GM21576 (cell line): ENCODE measurements around the gene IER5.

Source experiments
- ATAC-seq: cut with Tn5 transposase; IDR thresholded peaks from one replicate; pipeline ENCODE4 v1.9.1; 2021; ENCODE audit warnings: mild to moderate bottlenecking, moderate library complexity; ENCODE audit not compliant: unreplicated experiment

The IER5 gene

GRCh38 chr1:181095763-181096184 is 7.3 kb downstream of the IER5 start:
- ATAC-seq, result no peak

DNA sequence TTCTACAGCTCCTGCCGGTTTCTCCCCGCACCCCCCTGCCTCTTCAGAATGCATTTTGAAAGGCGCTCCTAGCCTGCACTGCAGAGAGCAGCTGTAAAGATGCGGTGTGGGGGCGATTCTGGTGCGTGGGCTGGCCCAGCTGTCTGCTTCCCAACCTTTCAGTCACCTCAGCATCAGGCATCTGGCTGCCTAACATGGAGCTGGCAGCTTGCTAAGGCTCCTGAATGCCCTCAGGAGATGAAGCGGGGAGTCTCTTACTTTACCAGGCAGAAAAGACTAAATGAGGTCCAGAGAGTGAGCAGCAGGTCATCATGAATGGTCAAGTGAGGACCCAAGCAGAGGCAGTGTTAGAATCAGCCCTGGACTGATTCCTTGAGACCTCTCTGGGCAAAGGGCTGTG is 8.7 kb downstream of the IER5 start:
- ATAC-seq, result no peak

DNA sequence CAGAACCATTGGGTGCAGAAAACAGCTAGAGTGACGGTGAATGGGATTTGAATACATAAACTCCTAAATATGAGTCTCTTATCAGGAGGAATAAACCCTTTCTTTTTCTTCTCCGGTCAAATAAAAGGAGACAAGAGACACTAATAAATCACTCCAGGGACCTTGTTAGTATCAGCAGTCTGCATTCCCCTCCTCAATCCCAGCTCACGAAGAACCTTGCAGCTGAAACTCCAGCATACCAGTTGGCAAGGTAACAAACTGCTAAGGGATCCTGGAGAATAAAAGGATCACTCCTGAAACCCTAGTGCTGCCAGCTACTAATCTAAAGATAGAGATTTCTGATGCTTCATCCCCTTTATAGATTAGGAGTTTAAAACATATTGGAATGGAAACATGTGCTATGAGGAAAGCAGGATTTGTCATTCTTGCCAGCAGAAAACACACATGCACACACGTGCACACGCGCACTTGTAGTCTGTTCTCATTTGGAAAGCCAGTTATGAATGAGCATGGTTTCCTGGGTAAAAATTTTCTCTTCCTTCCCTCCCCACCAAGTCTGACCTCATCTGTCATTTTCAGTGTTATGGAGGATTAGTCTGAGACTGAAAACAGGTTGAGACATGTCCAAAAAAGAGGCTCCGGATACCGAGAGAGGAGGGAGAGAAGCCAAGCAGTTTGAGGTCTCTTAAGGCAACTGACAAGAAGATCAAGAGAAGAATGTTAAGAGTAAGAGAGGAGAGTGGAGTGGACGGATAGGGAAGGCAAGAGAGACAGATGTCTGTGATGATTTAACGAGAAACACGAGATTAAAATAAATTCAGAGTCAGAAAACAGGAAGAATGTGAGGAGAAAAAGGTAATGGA is 10.9 kb downstream of the IER5 start:
- ATAC-seq, result peak; percentile 50

DNA sequence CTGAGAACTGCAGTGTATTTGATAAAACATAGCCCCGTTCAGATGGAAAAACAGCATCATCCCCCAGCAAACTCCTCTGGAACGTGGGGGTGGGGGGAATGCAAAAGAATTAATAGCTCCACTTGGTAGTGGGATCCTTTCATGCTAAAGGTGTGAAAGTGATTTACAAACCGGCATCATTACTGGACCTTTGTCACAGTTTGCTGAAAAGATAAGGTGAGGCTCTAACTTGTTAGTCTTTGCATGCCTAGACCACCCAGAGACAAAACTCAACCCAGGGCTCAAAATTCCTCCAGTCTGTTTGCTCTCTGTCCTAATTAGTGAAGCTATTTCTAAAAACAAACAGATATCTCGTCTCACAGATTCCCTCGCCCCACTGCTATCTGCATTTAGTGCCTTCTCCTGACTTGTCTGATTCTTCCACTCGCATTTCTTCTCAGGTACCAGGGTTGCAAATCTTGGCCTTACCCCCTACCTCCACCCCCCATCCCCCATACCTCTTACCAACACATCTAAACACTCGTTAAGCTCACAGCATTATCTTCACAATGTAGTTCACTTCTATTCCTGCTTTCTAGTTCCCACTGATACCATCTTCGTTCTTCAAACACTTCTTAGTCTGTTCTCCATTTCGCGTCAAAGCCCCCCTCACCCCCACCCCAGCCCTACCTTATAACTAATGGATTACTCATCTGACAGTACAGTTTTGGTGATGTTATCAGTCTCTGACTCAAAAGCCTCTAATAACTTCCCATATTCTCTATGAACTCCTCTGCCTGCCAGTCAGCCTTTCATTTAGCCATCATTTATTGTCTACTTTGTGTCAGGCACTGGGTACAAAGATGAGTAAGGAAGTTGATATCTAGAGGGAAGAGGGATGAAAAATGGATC is 11.8 kb downstream of the IER5 start:
- no peak for ATAC-seq

DNA sequence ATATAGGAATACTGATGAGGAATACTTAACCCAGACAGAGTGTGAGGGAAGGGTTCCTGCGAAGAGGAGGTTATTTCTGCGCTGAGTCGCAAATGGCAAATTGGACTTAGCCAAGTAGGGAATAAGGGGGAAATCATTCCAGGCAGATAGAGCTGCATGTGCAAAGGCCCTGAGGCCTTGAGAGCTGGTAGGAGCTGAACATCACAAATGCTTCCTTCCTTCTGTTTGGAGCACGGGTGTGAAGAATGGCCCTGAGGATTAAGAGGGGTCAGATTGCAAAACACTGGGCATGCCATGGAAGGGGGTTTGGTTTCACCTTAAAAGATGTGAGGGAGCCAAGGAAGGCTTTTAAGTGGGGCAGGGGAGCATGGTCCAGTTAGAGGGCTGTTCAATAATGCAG is 12.4 kb downstream of the IER5 start:
- no peak for ATAC-seq

GRCh38 chr1:181101581-181102226 is 13.2 kb downstream of the IER5 start:
- no peak for ATAC-seq

DNA sequence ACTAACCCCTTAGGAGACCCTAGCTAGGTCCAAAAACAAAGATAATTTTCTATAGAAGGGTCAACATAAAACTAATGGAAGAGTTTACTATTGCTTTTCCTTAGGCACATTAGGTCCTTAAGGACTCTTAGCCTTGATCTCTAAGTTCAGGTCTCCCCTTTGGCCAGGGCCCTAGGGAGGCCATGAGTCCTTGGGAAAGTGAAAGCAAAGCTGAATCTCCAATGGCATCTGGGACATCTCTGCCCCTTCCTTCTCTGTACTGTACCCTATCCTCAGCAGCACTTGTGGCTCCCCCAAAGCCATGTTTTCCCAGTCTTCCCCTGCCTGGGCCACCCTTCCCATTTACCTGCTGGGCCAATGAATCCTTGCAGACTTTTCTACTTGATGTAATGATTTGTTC is 14.3 kb downstream of the IER5 start:
- no peak for ATAC-seq

DNA sequence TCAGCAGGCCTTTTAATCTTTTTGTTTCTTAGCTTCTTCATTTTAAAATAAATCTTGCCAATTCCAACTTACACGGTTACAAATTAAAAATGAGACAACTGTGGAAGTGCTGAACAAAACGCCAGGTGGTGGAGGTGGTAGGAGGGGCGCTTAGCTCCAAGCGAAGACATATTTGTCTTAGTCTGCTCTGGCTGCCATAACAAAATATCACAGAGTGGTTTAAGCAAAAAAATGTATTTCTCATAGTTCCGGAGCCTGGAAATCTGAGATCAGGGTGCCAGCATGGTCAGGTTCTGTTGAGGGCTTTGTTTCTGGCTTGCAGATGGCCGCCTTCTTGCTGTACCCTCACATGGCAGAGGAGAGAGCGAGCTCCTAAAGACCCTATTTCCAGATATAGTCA is 14.9 kb downstream of the IER5 start:
- ATAC-seq, result no peak

DNA sequence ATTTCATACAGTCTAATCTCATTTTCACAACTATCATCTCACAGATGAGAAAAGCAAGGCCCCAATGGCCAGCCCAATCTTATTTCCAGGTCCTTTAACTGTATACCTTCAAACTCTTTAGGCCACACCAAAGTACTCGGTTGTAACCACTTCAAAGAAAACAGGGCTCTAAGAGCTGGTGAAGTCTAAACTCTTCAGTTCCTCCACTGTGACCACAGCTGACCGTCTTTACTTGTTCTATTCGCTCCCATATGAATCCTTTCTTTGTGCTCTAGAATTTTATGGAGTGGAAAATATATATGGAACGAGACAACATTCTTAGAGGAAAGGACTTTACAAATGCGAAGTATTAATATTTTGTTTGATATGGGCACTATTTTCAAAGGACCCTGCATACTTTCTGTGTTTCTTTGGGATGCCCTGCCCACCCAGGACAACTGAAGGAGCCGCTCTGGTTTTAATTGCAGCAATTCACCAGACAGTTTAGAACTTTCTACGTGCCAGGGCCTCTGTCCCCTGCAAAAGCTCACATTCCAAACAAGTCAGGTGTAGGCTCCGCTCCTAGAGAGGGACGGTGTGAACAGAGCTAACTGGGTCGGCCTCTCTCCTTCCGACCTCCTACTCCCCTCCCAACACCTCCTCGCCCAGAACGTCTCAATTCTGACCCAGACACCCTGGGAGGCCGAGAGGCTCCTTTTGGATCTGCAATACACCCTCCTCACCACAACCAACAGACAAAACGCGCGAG is 15.7 kb downstream of the IER5 start:
- no peak for ATAC-seq

GRCh38 chr1:181104790-181105133 is 16.3 kb downstream of the IER5 start:
- no peak for ATAC-seq

GRCh38 chr1:181105134-181106021 is 16.9 kb downstream of the IER5 start:
- ATAC-seq, result peak; percentile 81

DNA sequence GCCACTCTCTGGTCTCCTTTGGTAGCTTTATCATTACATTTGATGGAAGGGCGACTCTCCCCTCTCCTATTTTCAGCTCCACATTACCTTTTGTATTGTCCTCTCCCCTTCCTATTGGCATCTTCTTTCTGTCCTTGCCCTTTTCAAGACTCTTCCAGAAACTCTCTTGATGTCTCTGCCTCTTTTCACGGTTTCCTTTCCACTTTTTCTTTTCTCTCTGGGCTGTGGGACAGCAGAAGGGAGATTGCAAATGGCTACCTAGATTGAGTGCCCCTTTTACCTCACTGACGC is 17.5 kb downstream of the IER5 start:
- no peak for ATAC-seq

DNA sequence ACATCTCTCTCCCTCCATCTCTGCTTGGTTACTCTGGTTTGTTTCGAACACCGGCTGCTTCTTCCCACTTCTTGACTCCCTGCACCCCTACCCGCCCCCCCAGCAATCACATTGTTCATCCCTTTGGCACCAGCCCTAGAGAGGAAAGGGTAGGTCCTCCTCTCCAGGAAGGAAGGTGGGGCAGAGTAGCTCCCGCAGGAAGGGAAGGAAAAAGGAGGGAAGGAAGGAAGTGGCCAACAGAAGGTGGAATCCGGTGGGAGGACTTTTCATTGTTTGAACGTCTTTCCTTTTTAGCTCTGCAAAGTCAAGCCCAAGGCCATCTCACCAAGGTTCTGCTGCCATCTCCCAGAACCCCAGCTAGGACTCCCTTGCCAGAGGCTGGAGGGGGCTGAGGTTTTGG is 18.0 kb downstream of the IER5 start:
- no peak for ATAC-seq

- ATAC-seq, result no peak
Measured at GRCh38 chr1:181107711-181108110, 19.2 kb downstream of the IER5 start.

GRCh38 chr1:181108304-181108867 is 19.9 kb downstream of the IER5 start:
- ATAC-seq, result no peak

DNA sequence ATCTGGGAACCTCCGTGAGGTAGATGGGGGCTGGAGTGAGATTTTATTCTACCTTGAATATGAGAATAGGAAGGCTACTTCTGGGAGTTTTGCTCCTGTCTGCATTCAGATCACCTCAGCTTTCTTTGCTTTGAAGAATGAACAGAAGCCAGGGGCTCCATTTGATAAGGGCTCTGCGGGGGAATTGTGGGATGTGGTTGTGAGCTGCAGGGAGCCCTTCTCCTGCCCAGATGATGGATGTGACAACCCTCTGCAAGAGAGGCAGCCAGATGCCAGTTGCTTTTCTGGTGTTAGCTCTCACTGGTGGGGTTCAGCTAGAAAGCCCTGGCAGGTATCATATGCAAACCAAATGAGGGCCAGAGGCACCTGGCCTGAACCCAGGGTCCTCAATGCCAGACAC is 21.5 kb downstream of the IER5 start:
- no peak for ATAC-seq

- ATAC-seq, result no peak
Measured at GRCh38 chr1:181111559-181111958, 23.1 kb downstream of the IER5 start.

DNA sequence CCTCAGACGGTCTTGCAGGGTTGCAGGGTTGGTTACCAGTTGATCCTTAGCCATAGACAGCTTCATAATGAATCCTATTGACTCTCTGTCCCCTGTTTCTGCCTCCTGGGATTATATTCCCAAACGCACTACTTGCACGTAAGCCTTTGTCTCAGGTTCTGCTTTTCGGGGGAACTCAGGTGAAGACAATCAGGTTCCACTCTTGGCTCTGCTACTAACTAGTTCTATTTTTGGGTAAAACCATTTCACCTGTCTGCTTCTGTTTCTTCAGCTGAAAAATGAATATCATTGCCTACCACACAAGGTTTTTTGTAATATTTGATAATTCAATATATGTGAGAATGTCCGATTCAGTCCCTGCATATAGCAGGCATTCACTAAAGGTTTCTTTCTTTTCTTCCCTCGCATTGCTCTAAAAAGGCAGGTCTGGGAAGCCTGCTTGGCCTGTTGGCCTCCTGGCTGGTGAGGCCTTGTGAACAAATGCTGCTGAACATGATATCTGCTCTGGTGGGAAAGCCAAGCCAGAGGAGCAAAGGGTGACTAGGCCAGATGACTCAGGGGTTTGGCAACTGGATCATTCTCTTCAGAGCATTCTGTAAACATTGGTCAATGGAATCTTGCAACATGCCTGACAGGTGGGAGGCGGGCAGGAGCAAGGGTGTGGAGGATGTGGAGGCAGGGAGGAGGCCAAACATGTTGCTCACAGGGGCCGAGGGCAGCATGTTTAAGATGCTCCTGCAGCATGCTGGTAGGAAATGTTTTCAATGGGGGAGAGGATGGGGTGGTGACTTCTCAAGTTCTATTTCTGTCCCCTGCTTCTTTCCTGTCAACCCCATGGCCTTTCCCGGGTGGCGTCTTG is 23.8 kb downstream of the IER5 start:
- ATAC-seq, result no peak
